WTC11 (cell line): ENCODE measurements around the gene GCSH.

Source experiments
- ATF1 ChIP-seq: sonication (generic); formaldehyde crosslinking; IDR thresholded peaks from 2 replicates; pipeline ENCODE4 v1.8.1; 2023; ENCODE audit warnings: mild to moderate bottlenecking, moderate library complexity, missing genetic modification reagents
- CREB1 ChIP-seq: sonication (generic); formaldehyde crosslinking; IDR thresholded peaks from 2 replicates; pipeline ENCODE4 v1.8.0; 2023; ENCODE audit warnings: mild to moderate bottlenecking, missing genetic modification reagents
- CREM ChIP-seq: sonication (generic); formaldehyde crosslinking; IDR thresholded peaks from 2 replicates; pipeline ENCODE4 v1.8.1; 2022; ENCODE audit warnings: mild to moderate bottlenecking, missing genetic modification reagents, moderate library complexity
- TF ChIP-seq, protein P1 (sequence below): sonication (generic); formaldehyde crosslinking; IDR thresholded peaks from 2 replicates; pipeline ENCODE4 v1.8.0; 2022; ENCODE audit warnings: mild to moderate bottlenecking, missing genetic modification reagents
- TF ChIP-seq, protein P2 (sequence below): fragments of 200-600 bp; IDR thresholded peaks from 2 replicates; pipeline ENCODE4 v1.8.0; 2022; ENCODE audit warnings: antibody characterized with exemption
- TF ChIP-seq, protein P3 (sequence below): sonication (generic); formaldehyde crosslinking; conservative IDR thresholded peaks from 2 replicates; pipeline ENCODE4 v1.8.1; 2022; ENCODE audit warnings: mild to moderate bottlenecking, missing genetic modification reagents
- TF ChIP-seq, protein P4 (sequence below): sonication (generic); formaldehyde crosslinking; IDR thresholded peaks from 2 replicates; pipeline ENCODE4 v1.8.1; 2023; ENCODE audit warnings: mild to moderate bottlenecking, missing genetic modification reagents, moderate library complexity

DNA sequence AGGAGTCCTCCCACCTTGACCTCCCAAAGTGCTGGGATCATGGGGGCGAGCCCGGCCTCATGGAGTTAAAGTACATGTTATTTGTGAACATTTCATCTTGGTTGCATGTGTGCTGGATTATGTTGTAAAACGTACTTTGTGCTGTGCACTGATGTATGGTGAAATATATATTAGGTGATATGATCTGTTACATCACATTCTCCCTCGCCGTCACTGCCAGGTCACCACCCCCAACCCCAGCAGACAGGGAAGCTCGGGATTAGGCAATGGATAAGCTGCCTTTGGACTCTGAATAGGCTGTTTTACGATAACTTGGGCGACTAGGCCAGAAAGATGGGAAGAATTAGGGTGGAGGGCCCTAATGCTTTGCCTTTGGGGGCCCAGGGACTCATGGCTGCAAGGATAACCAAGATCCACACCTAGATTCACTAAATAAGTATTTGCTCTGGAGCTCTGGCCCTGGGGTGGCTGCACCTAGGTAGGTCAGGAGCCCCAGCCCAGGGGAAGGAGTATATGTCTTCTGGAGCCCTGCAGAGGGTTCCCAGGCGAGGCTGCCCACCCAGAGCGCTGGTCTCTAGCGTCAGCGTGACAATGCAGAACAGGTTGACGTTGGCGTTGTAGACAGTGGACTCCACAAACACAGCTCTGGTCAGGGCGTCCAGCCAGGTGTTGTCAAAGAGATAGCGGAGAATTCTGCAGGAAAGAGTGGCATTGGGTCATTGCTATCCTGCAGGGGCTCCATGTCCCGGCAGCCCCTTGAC lies 27.1 kb upstream of the GCSH start:
- TF ChIP-seq, protein P1, sequence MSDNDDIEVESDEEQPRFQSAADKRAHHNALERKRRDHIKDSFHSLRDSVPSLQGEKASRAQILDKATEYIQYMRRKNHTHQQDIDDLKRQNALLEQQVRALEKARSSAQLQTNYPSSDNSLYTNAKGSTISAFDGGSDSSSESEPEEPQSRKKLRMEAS (CRISPR knock-in tag) = no peak
- TF ChIP-seq, protein P2, sequence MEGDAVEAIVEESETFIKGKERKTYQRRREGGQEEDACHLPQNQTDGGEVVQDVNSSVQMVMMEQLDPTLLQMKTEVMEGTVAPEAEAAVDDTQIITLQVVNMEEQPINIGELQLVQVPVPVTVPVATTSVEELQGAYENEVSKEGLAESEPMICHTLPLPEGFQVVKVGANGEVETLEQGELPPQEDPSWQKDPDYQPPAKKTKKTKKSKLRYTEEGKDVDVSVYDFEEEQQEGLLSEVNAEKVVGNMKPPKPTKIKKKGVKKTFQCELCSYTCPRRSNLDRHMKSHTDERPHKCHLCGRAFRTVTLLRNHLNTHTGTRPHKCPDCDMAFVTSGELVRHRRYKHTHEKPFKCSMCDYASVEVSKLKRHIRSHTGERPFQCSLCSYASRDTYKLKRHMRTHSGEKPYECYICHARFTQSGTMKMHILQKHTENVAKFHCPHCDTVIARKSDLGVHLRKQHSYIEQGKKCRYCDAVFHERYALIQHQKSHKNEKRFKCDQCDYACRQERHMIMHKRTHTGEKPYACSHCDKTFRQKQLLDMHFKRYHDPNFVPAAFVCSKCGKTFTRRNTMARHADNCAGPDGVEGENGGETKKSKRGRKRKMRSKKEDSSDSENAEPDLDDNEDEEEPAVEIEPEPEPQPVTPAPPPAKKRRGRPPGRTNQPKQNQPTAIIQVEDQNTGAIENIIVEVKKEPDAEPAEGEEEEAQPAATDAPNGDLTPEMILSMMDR = no peak
- no peak for TF ChIP-seq CREB1
- TF ChIP-seq, protein P3, sequence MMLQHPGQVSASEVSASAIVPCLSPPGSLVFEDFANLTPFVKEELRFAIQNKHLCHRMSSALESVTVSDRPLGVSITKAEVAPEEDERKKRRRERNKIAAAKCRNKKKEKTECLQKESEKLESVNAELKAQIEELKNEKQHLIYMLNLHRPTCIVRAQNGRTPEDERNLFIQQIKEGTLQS (CRISPR knock-in tag) = no peak
- TF ChIP-seq, protein P4, sequence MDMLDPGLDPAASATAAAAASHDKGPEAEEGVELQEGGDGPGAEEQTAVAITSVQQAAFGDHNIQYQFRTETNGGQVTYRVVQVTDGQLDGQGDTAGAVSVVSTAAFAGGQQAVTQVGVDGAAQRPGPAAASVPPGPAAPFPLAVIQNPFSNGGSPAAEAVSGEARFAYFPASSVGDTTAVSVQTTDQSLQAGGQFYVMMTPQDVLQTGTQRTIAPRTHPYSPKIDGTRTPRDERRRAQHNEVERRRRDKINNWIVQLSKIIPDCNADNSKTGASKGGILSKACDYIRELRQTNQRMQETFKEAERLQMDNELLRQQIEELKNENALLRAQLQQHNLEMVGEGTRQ = no peak
- TF ChIP-seq ATF1 (CRISPR knock-in tag) = no peak
- TF ChIP-seq CREM (CRISPR knock-in tag) = no peak
